HG02588 (cell line): ENCODE measurements around the gene PPIF.
A peak's percentile ranks its signal among the peaks of the same experiment; 100 is the strongest.

Source experiments
- ATAC-seq: cut with Tn5 transposase; IDR thresholded peaks from one replicate; pipeline ENCODE4 v1.9.1; 2021; ENCODE audit warnings: mild to moderate bottlenecking, moderate library complexity; ENCODE audit not compliant: unreplicated experiment

PPIF gene

DNA sequence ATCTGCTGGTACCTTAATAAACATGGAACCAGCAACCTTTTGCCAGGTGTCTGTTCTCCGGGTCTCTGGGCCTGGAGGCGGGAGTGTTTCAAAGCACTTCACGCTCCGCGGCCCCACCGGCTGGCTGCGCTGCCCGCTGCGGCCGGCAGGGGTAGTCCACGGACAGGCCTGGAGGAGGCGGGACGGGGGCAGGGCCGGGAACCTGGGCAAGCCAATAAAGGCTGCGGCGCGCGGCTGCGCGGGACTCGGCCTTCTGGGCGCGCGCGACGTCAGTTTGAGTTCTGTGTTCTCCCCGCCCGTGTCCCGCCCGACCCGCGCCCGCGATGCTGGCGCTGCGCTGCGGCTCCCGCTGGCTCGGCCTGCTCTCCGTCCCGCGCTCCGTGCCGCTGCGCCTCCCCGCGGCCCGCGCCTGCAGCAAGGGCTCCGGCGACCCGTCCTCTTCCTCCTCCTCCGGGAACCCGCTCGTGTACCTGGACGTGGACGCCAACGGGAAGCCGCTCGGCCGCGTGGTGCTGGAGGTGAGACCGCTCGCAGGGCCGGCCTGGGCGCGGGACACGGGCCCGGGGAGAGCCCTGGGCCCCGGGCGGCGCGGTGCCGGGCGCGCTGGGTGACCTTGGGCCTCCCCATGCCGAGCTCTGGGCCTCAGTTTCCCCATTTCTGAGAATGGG, at the start of gene PPIF:
PPIF (plus strand) TSS at position 244 of the 668 bp plus-strand sequence; CDS start at position 324, 80 bp downstream.
- ATAC-seq: peak; percentile 79

DNA sequence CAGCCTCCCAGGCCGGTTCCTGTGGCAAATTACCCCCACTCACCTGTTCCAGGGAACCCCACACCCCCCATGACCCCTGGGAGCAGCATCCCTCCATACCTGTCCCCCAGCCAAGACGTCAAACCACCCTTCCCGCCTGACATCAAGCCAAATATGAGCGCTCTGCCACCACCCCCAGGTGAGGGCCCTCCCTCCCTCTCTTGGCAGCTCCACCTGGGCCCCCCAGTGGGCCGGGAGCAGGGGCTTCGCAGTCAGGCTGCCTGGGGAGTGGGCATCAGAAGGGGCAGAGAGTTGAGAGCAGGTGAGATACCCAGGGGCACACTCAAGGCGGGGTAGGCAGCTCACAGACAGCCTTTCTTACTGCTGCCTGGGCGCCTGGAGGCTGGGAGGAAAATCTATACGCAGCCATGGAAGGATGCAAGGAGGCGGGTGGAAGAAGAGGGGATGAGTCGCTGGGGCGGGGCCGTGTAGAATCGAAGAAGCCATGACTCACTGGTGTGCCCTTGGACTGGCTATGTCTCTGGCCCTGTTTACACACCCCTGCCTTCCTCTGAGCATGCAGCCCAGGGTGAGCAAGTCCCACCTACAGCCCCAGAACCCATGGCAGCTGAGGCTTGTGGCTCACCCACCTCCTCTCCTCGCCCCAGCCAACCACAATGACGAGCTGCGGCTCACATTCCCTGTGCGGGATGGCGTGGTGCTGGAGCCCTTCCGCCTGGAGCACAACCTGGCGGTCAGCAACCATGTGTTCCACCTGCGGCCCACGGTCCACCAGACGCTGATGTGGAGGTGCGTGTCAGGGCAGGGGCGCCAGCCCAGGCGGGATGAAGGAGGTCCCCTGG, 48.6 kb upstream of the PPIF start:
- no peak for ATAC-seq

GRCh38 chr10:79299397-79300241, 47.6 kb upstream of the PPIF start:
- ATAC-seq: no peak

GRCh38 chr10:79300711-79301110, 46.6 kb upstream of the PPIF start:
- no peak for ATAC-seq

DNA sequence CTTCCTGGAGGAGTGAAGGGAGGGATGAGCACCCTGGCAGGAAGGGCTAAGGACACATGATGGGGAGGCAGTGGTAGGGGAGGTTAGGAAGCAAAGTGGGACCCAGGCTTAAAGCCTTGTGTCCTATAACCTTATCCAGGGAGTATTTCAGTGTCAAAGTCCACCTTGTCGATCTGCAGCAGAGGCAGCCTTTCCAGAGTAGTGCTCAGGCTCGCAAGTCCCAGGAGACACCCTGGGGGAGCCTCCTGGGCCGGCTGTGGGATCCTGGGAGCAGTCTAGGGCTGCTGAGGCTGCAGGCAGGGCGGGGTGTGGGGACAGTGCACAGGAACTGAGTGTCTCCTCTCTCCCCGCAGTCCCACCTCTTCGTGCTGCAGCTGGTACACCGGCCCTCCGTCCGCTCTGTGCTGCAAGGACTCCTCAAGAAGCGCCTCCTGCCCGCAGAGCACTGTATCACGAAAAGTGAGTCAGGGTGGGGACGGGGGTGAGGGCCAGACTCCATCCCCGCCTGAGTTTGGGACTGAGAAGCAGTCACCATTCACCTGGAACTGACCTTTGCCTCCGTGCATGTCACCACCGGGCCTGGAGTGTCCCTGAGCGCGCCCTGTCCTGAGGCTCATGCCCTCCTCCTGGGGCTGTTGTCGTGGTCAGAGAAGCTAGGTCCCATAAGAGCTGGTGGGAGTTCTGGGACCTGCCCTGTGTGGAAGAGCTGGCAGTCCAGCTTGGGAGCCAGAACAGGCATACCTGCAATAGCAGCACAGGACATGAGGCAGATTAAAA, 45.3 kb upstream of the PPIF start:
- ATAC-seq: no peak

GRCh38 chr10:79303631-79304478, 43.4 kb upstream of the PPIF start:
- no peak for ATAC-seq

DNA sequence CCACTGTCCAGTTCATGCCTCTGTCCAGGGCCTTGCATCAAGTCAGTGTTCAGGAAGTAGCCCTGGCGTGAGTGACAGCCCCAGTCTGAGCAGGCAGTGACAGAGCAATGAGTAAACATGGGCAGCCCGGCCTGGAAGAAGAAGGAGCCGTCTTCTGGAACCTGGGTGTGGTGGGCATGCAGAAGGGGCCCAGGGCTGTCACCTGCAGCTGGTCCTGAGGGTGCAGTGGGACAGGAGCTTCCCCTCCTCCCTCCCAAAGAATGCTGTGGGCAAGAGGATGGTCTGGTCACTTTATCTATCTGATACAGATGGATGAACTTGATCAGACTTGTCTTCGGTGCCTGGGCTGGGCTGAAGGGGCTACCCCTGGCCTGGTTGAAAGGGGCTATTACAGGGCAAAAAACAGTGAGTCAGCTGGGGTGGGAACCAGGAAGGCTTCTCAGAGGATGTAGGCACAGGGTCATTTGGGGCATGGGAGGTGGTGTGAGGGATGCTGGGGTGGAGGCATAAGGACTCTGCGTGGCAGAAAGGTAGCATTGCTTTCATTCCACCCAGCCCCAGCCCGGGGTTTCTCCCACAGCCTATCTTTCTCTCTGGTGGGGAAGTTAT, 42.7 kb upstream of the PPIF start:
- ATAC-seq: no peak

DNA sequence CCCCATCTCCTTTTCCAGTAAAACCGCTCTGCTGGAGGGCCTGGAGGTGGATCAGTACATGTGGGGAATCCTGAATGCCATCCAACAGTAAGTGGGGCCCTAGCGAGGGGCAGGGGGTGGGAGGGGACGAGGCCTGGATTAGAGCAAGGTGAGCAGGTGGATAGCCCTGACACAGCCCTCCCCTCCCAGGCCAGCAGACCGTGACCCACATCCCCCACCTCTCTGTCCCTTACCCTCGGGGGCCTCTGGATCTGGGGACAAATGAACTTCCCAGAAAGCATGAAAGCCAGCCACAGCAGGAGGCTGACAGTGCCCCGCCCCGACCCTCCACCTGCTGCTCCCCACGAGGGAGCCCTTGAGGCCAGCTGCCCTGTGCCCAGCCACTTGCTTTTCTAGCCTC, 41.8 kb upstream of the PPIF start:
- no peak for ATAC-seq

DNA sequence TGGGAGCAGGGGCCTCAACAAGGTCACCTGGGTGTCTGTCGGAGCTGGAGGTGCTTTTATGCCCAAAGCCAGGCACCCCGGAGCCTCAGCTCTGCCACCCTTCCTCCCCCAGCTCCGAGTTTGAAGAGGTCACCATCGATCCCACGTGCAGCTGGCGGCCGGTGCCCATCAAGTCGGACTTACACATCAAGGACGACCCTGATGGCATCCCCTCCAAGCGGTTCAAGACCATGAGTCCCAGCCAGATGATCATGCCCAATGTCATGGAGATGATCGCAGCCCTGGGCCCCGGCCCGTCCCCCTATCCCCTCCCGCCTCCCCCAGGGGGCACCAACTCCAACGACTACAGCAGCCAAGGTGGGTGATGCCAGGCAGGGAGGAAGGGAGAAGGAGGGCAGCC, 41.3 kb upstream of the PPIF start:
- no peak for ATAC-seq

- no peak for ATAC-seq
Measured at GRCh38 chr10:79306644-79307220, 40.5 kb upstream of the PPIF start.

GRCh38 chr10:79308016-79308415, 39.3 kb upstream of the PPIF start:
- ATAC-seq: no peak

DNA sequence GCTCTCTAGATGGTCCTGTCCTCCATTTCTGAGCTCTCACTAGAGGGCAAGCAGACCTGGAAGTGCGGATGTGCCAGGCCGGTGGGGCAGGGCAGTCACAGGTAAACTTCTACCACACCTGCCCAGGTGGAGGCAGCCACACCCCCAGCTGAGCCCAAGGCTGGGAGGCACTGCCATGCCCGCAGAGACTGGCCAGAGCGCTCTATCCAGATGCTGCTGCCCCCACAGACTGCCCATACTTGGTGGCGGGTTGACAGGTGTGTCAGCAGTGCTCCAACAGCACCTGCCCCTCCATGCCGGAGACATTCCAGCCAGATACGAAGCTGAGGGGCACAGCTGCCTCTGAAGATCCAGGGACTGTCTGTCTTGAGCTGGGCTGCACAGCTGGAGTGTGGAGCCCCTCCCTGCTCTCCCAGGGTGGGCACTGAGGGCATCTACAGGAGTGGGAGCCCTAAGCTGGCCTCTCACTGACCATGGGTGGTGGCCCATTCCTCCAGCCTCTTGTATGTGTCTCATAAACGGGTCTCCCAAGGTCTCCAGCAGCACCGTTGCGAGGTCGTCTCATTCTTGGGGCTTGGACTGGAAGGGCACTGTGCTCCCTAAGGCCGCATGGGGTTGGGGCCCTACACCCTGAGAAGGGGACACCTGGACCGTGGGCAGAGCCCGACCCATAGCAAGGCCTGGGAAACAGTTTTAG, 38.2 kb upstream of the PPIF start:
- ATAC-seq: no peak

DNA sequence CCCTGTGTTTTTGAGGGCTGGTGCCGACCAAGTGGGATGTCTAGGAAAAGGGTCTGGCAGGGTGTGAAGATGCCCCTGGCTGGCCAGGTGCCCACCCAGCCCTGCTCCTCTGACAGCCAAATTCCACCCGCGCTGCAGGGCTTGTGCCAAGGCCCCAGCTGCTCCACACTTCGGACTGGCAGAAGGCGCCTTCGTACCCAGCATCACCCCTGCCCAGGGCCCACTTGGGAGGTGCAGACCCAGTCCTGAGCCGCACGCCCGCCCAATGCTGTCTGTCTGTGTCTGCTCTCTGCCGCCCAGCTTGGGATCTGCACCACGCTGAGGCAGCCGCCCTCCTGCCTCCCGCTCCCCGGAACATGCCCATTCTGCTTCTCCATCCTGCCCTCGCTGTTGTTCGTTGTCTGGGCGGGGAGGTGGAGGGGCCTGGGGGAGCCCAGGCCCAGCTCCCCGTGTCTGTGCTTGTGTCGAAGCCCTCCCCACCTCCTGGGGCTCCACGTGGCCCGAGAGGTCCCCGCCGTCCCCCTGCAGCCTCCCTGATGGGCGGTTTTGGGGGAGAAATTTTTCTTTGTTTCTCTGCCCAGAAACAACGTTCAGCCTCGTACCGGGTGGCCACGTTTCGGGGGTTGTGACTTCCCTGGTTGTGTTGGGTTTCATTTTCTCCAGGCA, 36.9 kb upstream of the PPIF start:
- no peak for ATAC-seq

DNA sequence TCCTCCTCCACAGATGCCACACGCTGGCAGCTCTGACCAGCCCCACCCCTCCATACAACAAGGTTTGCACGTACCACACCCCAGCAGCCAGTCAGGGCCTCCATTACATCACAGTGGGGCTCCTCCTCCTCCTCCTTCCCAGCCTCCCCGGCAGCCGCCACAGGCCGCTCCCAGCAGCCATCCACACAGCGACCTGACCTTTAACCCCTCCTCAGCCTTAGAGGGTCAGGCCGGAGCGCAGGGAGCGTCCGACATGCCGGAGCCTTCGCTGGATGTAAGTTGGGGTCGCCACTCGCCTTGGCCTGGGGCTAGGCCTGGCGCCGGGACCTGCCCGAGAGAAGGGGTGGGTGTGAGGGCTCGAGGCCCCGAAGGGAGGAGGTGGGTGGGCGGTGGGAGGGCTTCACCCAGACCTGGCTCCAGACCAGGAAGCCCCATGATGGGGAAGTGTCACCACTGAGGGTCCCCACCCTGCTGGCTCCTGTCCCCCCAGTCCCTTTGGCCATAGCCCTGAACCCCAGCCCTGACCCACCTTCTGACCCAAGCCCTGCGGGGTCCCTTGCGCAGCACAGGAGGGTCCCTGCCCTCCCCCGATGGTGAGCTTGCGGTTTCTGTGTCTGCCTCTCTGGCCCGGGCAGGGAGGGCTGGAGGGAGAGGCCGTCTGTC, 36.2 kb upstream of the PPIF start:
- no peak for ATAC-seq

DNA sequence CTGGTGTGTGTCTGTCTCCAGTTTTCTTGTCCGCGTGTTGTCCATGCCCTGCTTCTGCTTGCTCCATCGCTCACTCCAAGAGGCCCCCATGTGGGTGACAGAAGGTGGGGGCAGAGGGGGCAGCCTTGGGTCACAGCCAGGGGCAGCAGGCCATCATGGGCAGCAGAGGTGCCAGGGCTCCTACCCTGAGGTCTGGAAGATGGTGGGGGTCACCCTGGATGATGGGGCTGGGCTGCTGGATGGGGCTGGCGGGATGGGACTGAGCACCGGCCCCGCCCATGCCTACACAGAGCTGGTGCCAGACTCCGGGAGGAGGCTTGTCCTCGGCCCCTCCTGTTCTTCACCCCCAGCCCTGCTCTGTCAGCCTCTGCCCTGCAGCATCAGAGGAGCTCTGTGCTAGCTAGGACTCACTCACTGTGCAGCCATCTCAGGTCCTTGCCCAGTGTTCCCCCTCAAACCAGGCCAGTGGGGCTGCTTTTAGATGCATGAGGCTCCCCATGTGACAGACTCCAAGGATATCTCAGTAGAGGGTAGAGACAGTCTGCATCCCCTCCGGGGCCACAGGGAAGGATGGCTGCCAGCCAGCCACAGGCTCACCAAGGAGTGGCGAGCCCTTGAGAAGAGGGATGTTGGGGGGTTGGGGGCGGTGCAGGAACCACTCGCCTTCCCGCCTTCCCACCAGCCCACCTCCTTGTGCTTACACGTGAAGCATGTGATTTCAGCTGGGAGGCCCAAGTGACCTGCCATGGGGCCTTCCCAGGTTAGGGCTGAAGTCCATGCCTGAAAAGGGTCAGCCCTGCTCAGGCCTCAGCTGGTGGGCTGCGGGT, 35.5 kb upstream of the PPIF start:
- no peak for ATAC-seq

DNA sequence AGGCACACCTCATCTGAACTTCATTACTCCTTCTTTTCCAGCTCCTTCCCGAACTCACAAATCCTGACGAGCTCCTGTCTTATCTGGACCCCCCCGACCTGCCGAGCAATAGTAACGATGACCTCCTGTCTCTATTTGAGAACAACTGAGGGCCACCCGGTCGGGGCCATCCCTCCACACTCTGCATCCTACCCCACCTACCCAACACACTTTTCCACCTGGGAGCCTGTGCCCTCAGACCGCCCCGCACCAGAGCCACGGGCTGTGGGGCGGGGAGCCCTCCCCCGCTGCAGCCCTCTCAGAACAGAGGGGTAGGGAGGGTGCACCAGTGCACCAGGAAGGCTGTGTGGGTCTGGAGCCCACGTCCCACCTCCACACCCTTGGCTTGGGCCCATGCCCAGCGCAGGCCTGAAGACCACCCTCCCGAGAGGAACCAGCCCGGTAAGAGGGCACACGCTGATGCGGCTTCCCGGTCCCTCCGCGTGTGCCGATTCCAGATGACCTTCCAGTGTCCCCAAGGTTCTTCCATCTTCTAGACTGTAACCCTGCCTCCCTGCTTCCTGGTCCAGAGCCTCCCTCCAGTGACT, 34.6 kb upstream of the PPIF start:
- ATAC-seq: no peak
